GM12865 (cell line): ENCODE data around the gene NBAS.

ENCODE experiments used
- DNase-seq: peaks from one replicate; pipeline ENCODE4 v3.0.0; 2010; ENCODE audit warnings: low read depth
- H3K4me3 ChIP-seq: 2 replicates; pipeline ENCODE4 v1.5.1; 2011; ENCODE audit warnings: mild to moderate bottlenecking, low read depth, low read length, control low read depth
- TF ChIP-seq, protein P1 (sequence below): IDR thresholded peaks from 2 replicates; pipeline ENCODE4 v1.5.1; 2011; ENCODE audit warnings: low read length, control low read depth, low read depth, inconsistent platforms; ENCODE audit not compliant: insufficient read depth; ENCODE audit errors: missing control alignments

Gene NBAS

DNA sequence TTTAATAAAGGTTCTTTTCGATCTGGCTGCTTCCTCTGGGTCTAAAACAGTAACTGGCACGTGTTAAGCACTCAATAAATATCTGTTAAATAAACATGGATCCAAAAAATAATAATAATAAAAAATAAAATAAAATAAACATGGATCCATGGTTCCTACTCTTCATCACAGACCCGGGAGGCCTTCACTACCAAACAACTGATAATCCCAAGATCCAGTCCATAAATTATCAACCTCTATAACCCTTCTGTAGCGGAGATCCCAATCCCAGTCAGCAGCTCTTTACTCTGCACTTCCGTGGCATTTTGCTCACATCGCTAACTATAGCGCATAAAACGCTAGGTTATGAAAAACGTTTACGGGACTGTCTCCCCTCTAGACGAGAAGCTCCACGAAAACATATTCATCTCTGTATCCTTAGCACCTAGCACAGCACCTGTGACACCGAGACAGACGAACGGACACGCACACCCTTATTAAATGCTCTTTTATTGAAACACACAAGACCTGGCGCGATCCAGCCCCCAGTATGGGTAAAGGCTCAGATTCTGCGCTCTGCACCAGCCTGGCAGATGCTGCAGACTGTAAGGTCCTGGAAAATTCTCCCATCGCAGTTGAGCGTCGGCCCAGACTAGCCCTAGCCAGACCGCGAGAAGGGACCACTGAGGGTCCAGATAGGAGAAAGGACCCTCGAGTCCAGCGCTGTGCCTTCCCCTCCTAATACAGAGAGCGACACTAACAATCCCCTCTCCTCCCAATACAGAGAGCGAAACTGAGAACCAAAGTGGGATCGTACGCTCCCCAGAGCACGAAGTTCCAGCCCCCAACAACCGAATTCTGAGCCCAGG, 770 bp downstream of the NBAS start:
- peak; percentile 18 for DNase-seq
- TF ChIP-seq, protein P1, sequence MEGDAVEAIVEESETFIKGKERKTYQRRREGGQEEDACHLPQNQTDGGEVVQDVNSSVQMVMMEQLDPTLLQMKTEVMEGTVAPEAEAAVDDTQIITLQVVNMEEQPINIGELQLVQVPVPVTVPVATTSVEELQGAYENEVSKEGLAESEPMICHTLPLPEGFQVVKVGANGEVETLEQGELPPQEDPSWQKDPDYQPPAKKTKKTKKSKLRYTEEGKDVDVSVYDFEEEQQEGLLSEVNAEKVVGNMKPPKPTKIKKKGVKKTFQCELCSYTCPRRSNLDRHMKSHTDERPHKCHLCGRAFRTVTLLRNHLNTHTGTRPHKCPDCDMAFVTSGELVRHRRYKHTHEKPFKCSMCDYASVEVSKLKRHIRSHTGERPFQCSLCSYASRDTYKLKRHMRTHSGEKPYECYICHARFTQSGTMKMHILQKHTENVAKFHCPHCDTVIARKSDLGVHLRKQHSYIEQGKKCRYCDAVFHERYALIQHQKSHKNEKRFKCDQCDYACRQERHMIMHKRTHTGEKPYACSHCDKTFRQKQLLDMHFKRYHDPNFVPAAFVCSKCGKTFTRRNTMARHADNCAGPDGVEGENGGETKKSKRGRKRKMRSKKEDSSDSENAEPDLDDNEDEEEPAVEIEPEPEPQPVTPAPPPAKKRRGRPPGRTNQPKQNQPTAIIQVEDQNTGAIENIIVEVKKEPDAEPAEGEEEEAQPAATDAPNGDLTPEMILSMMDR, result no peak

DNA sequence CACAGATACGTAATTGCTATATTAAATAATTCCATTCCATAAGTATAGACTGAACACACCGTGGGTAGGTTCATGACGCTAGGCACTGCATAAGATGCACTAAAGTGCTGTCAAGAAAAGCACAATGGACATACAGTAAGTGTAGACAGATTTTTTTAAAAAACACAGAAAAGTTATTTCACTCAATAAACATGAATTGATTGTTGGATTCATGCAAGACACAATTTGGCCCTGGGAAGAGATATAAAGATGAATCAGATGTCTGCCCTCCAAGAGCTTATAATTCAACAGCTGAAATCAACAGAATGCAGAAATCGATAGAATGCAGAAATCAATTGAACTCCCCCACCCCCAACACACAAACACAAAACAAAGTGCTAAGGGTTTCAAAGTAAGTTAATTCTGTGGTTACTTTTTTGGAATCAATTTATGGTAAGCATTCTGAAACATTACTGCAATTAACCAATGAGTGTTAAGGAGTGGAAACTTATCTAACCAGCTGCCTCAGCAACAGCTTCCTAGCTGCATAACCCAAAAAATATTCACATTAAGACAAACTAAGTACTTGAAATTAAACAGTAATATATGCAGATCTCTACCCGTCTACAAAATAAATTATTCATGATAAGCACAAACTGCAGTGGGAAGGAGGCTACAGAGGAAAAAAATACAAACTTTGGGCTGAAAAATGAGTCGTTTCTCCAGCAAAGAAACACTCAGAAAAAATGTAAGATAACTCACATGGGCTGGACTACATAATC, 1.6 kb downstream of the NBAS start:
- H3K4me3 ChIP-seq, result peak overlapping the region; percentile 62
- no peak for DNase-seq
- TF ChIP-seq, protein P1, result no peak

More for the DNA sequence above, 770 bp downstream of the NBAS start:
- peak overlapping the region; percentile 62 for H3K4me3 ChIP-seq

DNA sequence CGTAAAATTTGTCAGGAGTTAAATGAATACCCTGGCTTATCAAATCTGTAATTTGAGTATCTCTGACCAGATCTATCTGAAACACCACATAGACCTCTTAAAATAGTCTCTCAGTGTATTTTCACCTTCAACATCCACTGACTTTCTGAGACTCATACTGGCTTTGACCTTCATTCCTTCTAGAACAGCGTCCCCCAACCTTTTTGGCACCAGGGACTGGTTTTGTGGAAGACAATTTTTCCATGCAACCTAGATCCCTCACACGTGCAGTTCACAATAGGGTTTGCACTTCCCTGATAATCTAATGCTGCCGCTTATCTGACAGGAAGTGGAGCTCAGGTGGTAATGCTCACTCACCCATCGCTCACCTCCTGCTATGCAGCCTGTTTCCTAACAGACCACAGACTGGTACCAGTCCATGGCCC, 3.2 kb downstream of the NBAS start:
- DNase-seq, result no peak
- no peak overlapping the region for H3K4me3 ChIP-seq
- TF ChIP-seq, protein P1, result no peak

DNA sequence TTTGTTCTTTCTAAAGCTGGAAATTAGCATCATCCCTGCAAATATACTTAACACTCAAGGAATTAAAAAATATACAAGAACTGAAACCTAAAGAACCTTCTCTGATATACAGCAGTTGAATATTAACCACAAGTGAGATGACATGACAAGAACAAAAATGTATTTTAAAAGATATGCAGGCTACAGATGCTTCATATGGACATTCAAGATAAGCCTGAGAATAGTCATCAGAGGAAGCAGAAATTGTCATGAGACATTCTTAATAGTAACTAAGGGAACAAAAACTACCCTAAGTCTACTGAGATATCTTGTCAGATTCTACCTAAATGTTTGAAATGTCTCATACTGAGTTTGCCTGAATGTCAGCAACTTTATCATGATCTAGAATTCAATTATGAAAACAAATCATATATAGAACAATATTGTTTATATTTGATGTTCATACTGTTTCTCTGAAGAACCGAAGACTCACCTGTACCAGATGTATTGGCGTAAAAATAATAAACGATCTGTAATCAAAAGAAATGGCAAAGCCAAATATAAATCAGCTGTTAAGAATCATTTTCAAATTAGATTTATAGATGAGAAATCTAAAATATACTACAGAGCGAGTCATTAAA, 4.7 kb downstream of the NBAS start:
- TF ChIP-seq, protein P1, result no peak
- no peak for DNase-seq
- no peak overlapping the region for H3K4me3 ChIP-seq

DNA sequence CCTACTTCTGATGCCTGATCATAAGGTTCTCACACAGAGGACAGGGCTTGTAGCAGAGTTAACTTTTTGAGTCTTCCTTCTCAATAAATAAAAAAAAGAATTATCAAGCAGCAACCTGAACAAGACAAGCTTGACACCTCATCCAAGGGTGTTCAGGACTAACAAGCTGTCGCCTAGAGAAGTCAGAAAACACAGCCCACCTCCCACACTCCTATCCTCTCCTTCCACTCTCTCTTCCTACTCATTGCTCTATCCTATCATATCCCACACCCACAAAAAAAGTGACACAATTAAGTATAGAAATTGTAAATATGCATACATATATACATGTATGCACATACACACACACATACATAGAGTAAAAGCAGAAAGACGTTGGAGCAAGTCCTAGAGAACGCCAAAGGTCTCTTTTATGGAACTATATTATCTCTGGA, 5.4 kb downstream of the NBAS start:
- H3K4me3 ChIP-seq, result no peak overlapping the region
- DNase-seq, result no peak
- TF ChIP-seq, protein P1, result no peak

DNA sequence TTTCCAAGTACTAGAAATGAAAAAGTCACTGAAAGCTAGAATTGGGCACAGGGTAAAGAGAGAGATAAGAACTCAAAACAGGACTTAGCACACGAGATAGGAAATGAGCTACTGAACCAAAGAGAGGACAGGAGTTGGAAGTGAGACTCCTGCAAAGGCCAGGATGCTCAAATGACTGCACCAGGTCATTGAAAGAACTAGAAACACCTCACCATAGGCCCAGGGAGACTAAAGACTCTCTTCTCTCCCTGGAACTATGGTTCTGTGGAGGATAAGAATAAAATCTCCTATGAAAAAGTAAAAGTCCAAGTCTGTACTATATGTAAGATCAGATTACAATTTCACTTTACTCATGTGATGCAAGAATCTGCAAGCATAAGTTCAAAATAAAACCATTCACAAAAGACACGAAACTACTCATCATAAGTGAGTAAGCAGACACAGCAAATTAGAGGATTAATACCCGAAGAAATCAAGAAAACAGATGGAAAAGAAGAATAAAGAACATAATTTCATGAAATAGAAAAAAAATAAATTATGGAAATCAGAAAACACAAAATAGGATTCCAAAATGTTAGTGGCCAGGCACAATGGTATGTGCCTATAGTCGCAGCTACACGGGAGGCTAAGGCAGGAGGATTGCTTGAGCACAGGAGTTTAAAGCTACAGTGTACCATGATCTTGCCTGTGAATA, 6.5 kb downstream of the NBAS start:
- TF ChIP-seq, protein P1, result no peak
- H3K4me3 ChIP-seq, result no peak overlapping the region
- no peak for DNase-seq
